A549 (cell line): ENCODE data around the gene USH1C. TPM values are rescaled to one million over a fixed set of nuclear protein-coding genes. Genes with fewer than 3 reads are reported as not detected.

ENCODE experiments used
- ATAC-seq, 2 experiments: fragments of 200-7000 bp in 1 of 2; fragments of >200 bp in 1 of 2; cut with Nextera tagmentation in 1 of 2; cut with Tn5 transposase in 1 of 2; 3 replicates each; pipeline versions ENCODE4 v1.8.0 to v1.9.1; 2018 to 2020; ENCODE audit warnings: mild to moderate bottlenecking in 1 of 2, moderate library complexity in 1 of 2
- CTCF ChIA-PET: fragments of 300-600 bp; sonication (Branson Sonifier 250); formaldehyde crosslinking; extraction: SDS; loops from one replicate; lab custom pipeline; 2021; ENCODE audit warnings: antibody characterized with exemption, inconsistent platforms; lab: Yijun Ruan, JAX
- POLR2A ChIA-PET: fragments of 350-600 bp; formaldehyde crosslinking; extraction: SDS; loops from one replicate; lab custom pipeline; 2021; ENCODE audit warnings: antibody characterized with exemption, inconsistent platforms; lab: Yijun Ruan, JAX
- DNase-seq, 2 experiments: peaks; one replicate each; pipeline versions ENCODE4 v3.0.0 to v3.0.0-alpha.2; 2011 to 2016; ENCODE audit warnings: low read depth in 1 of 2, low spot score in 1 of 2
- FAIRE-seq: peaks from 2 replicates; lab custom pipeline; 2011; peaks lifted over from hg19 to GRCh38; lab: Jason Lieb, UNC
- H3K27ac ChIP-seq, 2 experiments: fragments of >200 bp; sonication (Bioruptor Twin); formaldehyde crosslinking; 3 replicates each; pipeline ENCODE4 v1.5.1; 2016 to 2017
- H3K4me1 ChIP-seq: fragments of >200 bp; sonication (Bioruptor Twin); formaldehyde crosslinking; 3 replicates; pipeline ENCODE4 v1.6.1; 2016
- H3K4me2 ChIP-seq: fragments of >200 bp; sonication (Bioruptor Twin); formaldehyde crosslinking; 3 replicates; pipeline ENCODE4 v1.6.1; 2016
- H3K4me3 ChIP-seq: fragments of >200 bp; sonication (Bioruptor Twin); formaldehyde crosslinking; 3 replicates; pipeline ENCODE4 v1.5.1; 2016
- H3K9me3 ChIP-seq: fragments of >200 bp; sonication (Bioruptor Twin); formaldehyde crosslinking; 3 replicates; pipeline ENCODE4 v1.6.1; 2016
- BHLHE40 ChIP-seq: IDR thresholded peaks from 2 replicates; pipeline ENCODE4 v1.6.1; 2012; ENCODE audit warnings: low read depth, low read length, inconsistent platforms
- CBX8 ChIP-seq: fragments of 200-600 bp; sonication (generic); IDR thresholded peaks from 2 replicates; pipeline ENCODE4 v1.6.1; 2016
- CEBPB ChIP-seq, 2 experiments: fragments of >200 bp in 1 of 2; sonication (Bioruptor Twin) in 1 of 2; formaldehyde crosslinking in 1 of 2; IDR thresholded peaks; 2 replicates each; pipeline ENCODE4 v1.6.1; 2012 to 2016
- E2F6 ChIP-seq: IDR thresholded peaks from 2 replicates; pipeline ENCODE4 v1.6.1; 2012; ENCODE audit warnings: low read depth, borderline replicate concordance
- EHMT2 ChIP-seq: fragments of 200-600 bp; sonication (generic); IDR thresholded peaks from 2 replicates; pipeline ENCODE4 v1.6.1; 2016; ENCODE audit warnings: antibody characterized with exemption, low read depth, mild to moderate bottlenecking, moderate library complexity
- EP300 ChIP-seq, 2 experiments: fragments of >200 bp; sonication (Bioruptor Twin); formaldehyde crosslinking; IDR thresholded peaks; 2 replicates in 1 of 2; 3 replicates in 1 of 2; pipeline ENCODE4 v1.6.1; 2016 to 2017
- ESRRA ChIP-seq: fragments of 150-350 bp; IDR thresholded peaks from 2 replicates; pipeline ENCODE4 v1.6.1; 2014; ENCODE audit warnings: mild to moderate bottlenecking, low read length, borderline replicate concordance
- FOSL2 ChIP-seq, 2 experiments: fragments of 450-650 bp in 1 of 2; fragments of >200 bp in 1 of 2; sonication (Bioruptor Twin) in 1 of 2; formaldehyde crosslinking; IDR thresholded peaks; 2 replicates each; pipeline versions ENCODE4 v1.5.0 to v1.6.1; 2016 to 2020; ENCODE audit warnings: mild to moderate bottlenecking in 1 of 2, moderate library complexity in 1 of 2
- FOXS1 ChIP-seq: fragments of 250-450 bp; sonication (Bioruptor Pico); IDR thresholded peaks from 2 replicates; pipeline ENCODE4 v1.5.0; 2020; ENCODE audit warnings: mild to moderate bottlenecking, moderate library complexity
- HOXA7 ChIP-seq: fragments of 250-450 bp; sonication (Bioruptor Pico); IDR thresholded peaks from 2 replicates; pipeline ENCODE4 v1.5.0; 2020; ENCODE audit warnings: mild to moderate bottlenecking, moderate library complexity
- HOXB5 ChIP-seq: fragments of 250-450 bp; sonication (Bioruptor Pico); IDR thresholded peaks from 2 replicates; pipeline ENCODE4 v1.5.0; 2020; ENCODE audit warnings: mild to moderate bottlenecking, moderate library complexity
- PBX3 ChIP-seq: IDR thresholded peaks from 2 replicates; pipeline ENCODE4 v1.6.1; 2012
- RAD21 ChIP-seq, 2 experiments: fragments of >200 bp in 1 of 2; sonication (Bioruptor Twin) in 1 of 2; formaldehyde crosslinking in 1 of 2; IDR thresholded peaks in 1 of 2; conservative IDR thresholded peaks in 1 of 2; 2 replicates in 1 of 2; 3 replicates in 1 of 2; pipeline ENCODE4 v1.6.1; 2012 to 2018; ENCODE audit warnings: inconsistent platforms in 1 of 2
- RCOR1 ChIP-seq: fragments of 150-350 bp; IDR thresholded peaks from 2 replicates; pipeline ENCODE4 v1.6.1; 2014; ENCODE audit warnings: antibody characterized with exemption, low read length, low read depth
- SREBF2 ChIP-seq: fragments of 450-650 bp; IDR thresholded peaks from 2 replicates; pipeline ENCODE4 v1.6.1; 2014; ENCODE audit warnings: mild to moderate bottlenecking, moderate library complexity
- USF2 ChIP-seq: fragments of 450-650 bp; IDR thresholded peaks from 2 replicates; pipeline ENCODE4 v1.6.1; 2014; ENCODE audit warnings: antibody characterized with exemption
- ZC3H11A ChIP-seq: fragments of 450-650 bp; IDR thresholded peaks from 2 replicates; pipeline ENCODE4 v1.6.1; 2014; ENCODE audit warnings: antibody characterized with exemption, mild to moderate bottlenecking
- WGBS: methylation state at CpG from one replicate; pipeline ENCODE4 v1.1.6; 2017; ENCODE audit errors: missing lambda C conversion rate; 5-methylcytosine and 5-hydroxymethylcytosine counted together
- polyA plus RNA-seq, 4 experiments: library from polyadenylated mRNA; depleted of rRNA in 3 of 4; stranded (reverse); fragments of >200 nt; fragmentation: RNase III in 1 of 4; extraction: RNeasy Plus Mini Kit Qiagen cat#74134 plus additional on column Dnase treatment in 1 of 4; gene quantifications; 2 replicates in 3 of 4; 3 replicates in 1 of 4; pipeline ENCODE4 v1.2.3, GENCODE V29; 2011 to 2017

The USH1C gene
- polyA plus RNA-seq, 2 of the 4 experiments (the other 2 are of a cell fraction) = 3.2 to 8.6 TPM

GRCh38 chr11:17529844-17530185, 14.4 kb downstream of the USH1C start:
- ChIA-PET POLR2A (no interaction called here), CTCF (interaction anchor here (3.1 to 45.8 kb wide), 5 partner anchors 11 to 145 kb away, joined by 34 to 1119 read pairs (median 89); partner anchors contain the start of genes KCNJ11 and USH1C)
- 91% methylated on average over 10 of the region's 10 CpGs for WGBS
- no peaks in the 10 kb centered on the region for H3K9me3 ChIP-seq
- H3K4me3 ChIP-seq = no peak overlapping the region
- ATAC-seq (no peak), DNase-seq (no peak)
- H3K27ac ChIP-seq = no peak overlapping the region
- TF ChIP-seq PBX3 (no peak), ZC3H11A (no peak), FOXS1 (CRISPR knock-in tag) (no peak), RCOR1 (no peak), SREBF2 (no peak), FOSL2 (IDR thresholded peaks at IDR 0.05) (no peak), FOSL2 (CRISPR knock-in tag; IDR thresholded peaks at IDR 0.05) (no peak), EHMT2 (no peak), USF2 (no peak), CBX8 (no peak)
- TF ChIP-seq, all 56 proteins: peak for 0
- Histone ChIP-seq H3K4me1 (peaks cover 6% of the 10 kb centered on the region; the same call in 2 of the 3 replicates), H3K4me2 (no peak overlapping the region)
- FAIRE-seq = no peak

- ATAC-seq = peak in 1 of 2 experiments; percentile 17; a peak in 1 of 6 replicates
- Histone ChIP-seq H3K9me3 (no peaks in the 10 kb centered on the region), H3K4me2 (no peak overlapping the region), H3K27ac (no peak overlapping the region), H3K4me1 (peaks cover 6% of the 10 kb centered on the region; the same call in 2 of the 3 replicates), H3K4me3 (no peak overlapping the region)
- no peak for TF ChIP-seq RAD21 (conservative IDR thresholded peaks at IDR 0.05 in 1 of 2, IDR thresholded peaks at IDR 0.05 in 1 of 2)
- no peak for TF ChIP-seq USF2
- no peak for TF ChIP-seq E2F6
- no peak for TF ChIP-seq HOXB5 (CRISPR knock-in tag)
- no peak for TF ChIP-seq ESRRA
- no peak for TF ChIP-seq PBX3
- no peak for TF ChIP-seq EP300 (IDR thresholded peaks at IDR 0.05)
- TF ChIP-seq CEBPB (IDR thresholded peaks at IDR 0.05) = no peak
- no peak for TF ChIP-seq BHLHE40
- no peak for TF ChIP-seq HOXA7
- DNase-seq = no peak
- CTCF ChIA-PET = interaction anchor here (0.7 to 45.8 kb wide), 20 partner anchors 9 to 664 kb away, joined by 3 to 1119 read pairs (median 9); partner anchors contain the start of genes KCNJ11 and USH1C
- FAIRE-seq = no peak
- WGBS = 58% methylated on average over 14 of the region's 14 CpGs
- POLR2A ChIA-PET = interaction anchor here (0.8 kb wide), 1 partner anchor 176 kb away, joined by 4 read pairs; no protein-coding TSS in a partner anchor
Measured at GRCh38 chr11:17528906-17529843, 15.0 kb downstream of the USH1C start.
